Naive B cell (primary cell): ENCODE measurements around the gene TMEM53. TPM values are rescaled to one million over a fixed set of nuclear protein-coding genes. Genes with fewer than 3 reads are reported as not detected.

Experiments used
- ATAC-seq, 2 donors: fragments of 150-1000 bp; cut with Tn5 transposase; 2 replicates each; pipeline ENCODE4 v1.10.0; 2021; ENCODE audit warnings: low read depth in 2 of 2, mild to moderate bottlenecking in 2 of 2, moderate library complexity in 2 of 2
- DNase-seq: peaks from one replicate; pipeline ENCODE4 v3.0.0; 2022
- H3K27ac Mint-ChIP-seq, 6 donors: one replicate each; pipeline ENCODE4 v1.8.0; 2020 to 2022; ENCODE audit warnings: mild to moderate bottlenecking in 6 of 6, mixed read lengths in 6 of 6, moderate library complexity in 5 of 6, inconsistent platforms in 2 of 6
- H3K27me3 Mint-ChIP-seq, 3 donors: one replicate each; pipeline ENCODE4 v1.8.0; 2021 to 2022; ENCODE audit warnings: mixed read lengths in 3 of 3, mild to moderate bottlenecking in 1 of 3
- H3K36me3 Mint-ChIP-seq, 2 donors: one replicate each; pipeline ENCODE4 v1.8.0; 2020 to 2022; ENCODE audit warnings: mixed read lengths in 2 of 2, inconsistent platforms in 1 of 2, mild to moderate bottlenecking in 1 of 2
- H3K4me1 Mint-ChIP-seq, 3 donors: one replicate each; pipeline ENCODE4 v1.8.0; 2020 to 2022; ENCODE audit warnings: mixed read lengths in 3 of 3, inconsistent platforms in 1 of 3, mild to moderate bottlenecking in 1 of 3, moderate library complexity in 1 of 3
- H3K4me3 Mint-ChIP-seq, 8 donors: one replicate each; pipeline ENCODE4 v1.8.0; 2020 to 2022; ENCODE audit warnings: mild to moderate bottlenecking in 8 of 8, mixed read lengths in 8 of 8, moderate library complexity in 8 of 8, inconsistent platforms in 2 of 8
- H3K9me3 Mint-ChIP-seq, 7 donors: one replicate each; pipeline ENCODE4 v1.8.0; 2020 to 2022; ENCODE audit warnings: mixed read lengths in 7 of 7, mild to moderate bottlenecking in 5 of 7, inconsistent platforms in 2 of 7, moderate library complexity in 1 of 7
- polyA plus RNA-seq, 6 donors: library from polyadenylated mRNA; unstranded; fragments of 300-500 nt; fragmentation: Illumina TruSeq; gene quantifications; one replicate each; pipeline ENCODE4 v1.2.3, GENCODE V29; 2021; ENCODE audit warnings: low read depth in 6 of 6

Gene TMEM53
- polyA plus RNA-seq, 6 donors from 2014 or later, result 1.2 to 10.3 (median 7.4) TPM

GRCh38 chr1:44694863-44695478 lies 20.7 kb upstream of the TMEM53 start:
- DNase-seq, result peak; percentile 40
- no peaks in the 10 kb centered on the region for H3K36me3 Mint-ChIP-seq
- peak overlapping the region in 6 of 8 donors; percentile 22 to 66 (median 42) for H3K4me3 Mint-ChIP-seq
- peaks cover 0 to 5% (median 0%) of the 10 kb centered on the region in 3 donors for H3K27me3 Mint-ChIP-seq
- peak overlapping the region in 5 of 6 donors; percentile 5 to 75 (median 15) for H3K27ac Mint-ChIP-seq
- H3K4me1 Mint-ChIP-seq, result peaks cover 40 to 56% (median 48%) of the 10 kb centered on the region in 3 donors
- H3K9me3 Mint-ChIP-seq, result no peaks in the 10 kb centered on the region
- peak; percentile 73 to 83 for ATAC-seq

- no peaks in the 10 kb centered on the region for H3K36me3 Mint-ChIP-seq
- ATAC-seq, result no peak
- H3K27me3 Mint-ChIP-seq, result peaks cover 0 to 5% (median 0%) of the 10 kb centered on the region in 3 donors
- no peak for DNase-seq
- peak overlapping the region in 2 of 6 donors; percentile 77 to 95 for H3K27ac Mint-ChIP-seq
- H3K4me1 Mint-ChIP-seq, result peaks cover 40 to 55% (median 48%) of the 10 kb centered on the region in 3 donors
- no peaks in the 10 kb centered on the region for H3K9me3 Mint-ChIP-seq
- H3K4me3 Mint-ChIP-seq, result peak overlapping the region in 1 of 8 donors; percentile 61
These were observed 19.6 kb upstream of the TMEM53 start for GRCh38 chr1:44693900-44694299.

DNA sequence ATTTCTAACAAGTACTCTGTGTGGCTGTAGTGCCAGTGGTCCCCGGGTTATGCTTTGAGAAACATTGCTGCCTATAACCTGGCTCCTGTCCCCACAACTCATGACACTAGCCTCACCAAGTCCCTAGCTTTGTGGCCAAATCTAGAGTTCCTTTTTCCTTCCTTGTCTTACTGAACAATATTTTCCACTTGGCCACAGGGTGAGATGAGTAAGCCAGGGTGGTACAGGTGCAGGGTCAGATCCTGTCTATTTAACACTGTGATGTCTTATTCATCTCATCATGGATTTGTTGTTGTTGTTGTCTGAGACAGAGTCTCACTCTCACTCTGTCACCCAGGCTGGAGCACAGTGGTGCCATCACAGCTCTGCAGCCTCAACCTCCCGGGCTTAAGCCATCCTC lies 18.9 kb upstream of the TMEM53 start:
- ATAC-seq, result no peak
- H3K27me3 Mint-ChIP-seq, result peaks cover 0 to 5% (median 0%) of the 10 kb centered on the region in 3 donors

DNA sequence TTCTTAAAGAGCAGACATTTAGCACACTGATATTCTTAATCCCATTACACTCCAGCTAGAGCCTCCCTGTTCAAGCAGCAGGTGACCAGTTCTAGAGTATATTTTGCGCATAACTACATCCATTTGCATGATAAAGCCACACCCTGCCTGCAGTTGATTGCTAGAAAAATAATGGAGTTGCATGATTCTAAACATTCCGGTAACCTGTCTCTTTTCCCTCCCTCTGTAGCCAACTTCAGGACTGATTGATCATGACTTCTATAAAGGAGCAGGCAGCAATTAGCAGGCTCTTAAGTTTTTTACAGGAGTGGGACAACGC lies 15.1 kb upstream of the TMEM53 start:
- Mint-ChIP-seq H3K27me3 (peaks cover 0 to 5% (median 0%) of the 10 kb centered on the region in 3 donors), H3K4me1 (peaks cover 10 to 16% (median 11%) of the 10 kb centered on the region in 3 donors), H3K4me3 (no peak overlapping the region), H3K9me3 (no peaks in the 10 kb centered on the region), H3K36me3 (no peaks in the 10 kb centered on the region), H3K27ac (no peak overlapping the region)
- ATAC-seq (no peak), DNase-seq (no peak)

More for the DNA sequence above, 18.9 kb upstream of the TMEM53 start:
- Mint-ChIP-seq H3K4me3 (no peak overlapping the region), H3K4me1 (peaks cover 38 to 47% (median 44%) of the 10 kb centered on the region in 3 donors), H3K36me3 (no peaks in the 10 kb centered on the region), H3K9me3 (no peaks in the 10 kb centered on the region), H3K27ac (peak overlapping the region in 2 of 6 donors; percentile 17 to 25)
- no peak for DNase-seq

DNA sequence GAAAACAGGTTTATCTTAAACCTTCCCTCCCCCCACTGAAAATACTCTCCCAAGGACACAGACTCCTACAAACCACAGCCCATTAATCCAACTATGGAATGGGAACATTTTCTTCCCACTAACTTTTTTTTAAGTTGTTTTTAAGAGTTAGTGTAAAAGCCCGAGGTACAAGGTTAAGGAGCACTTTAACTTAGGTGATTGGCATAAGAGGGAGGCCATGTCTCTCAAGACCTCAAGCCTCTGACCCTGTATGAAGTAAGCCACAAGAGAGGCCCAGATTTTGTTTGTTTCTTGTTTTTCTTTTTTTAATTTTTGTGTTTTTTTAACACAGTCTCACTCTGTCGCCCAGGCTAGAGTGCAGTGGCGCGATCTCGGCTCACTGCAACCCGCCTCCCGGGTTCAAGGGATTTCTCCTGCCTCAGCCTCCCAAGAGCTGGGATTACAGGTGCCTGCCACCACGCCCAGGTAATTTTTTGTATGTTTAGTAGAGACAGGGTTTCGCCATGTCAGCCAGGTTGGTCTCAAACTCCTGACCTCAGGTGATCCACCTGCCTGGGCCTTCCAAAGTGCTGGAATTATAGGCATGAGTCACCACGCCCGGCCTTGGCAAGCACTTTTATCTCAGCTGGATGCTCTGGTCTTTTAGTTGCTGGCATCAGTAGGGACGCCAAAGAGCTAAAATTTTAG lies 14.6 kb upstream of the TMEM53 start:
- ATAC-seq, result no peak
- Mint-ChIP-seq H3K27me3 (peaks cover 0 to 5% (median 0%) of the 10 kb centered on the region in 3 donors), H3K36me3 (no peaks in the 10 kb centered on the region), H3K9me3 (no peaks in the 10 kb centered on the region), H3K27ac (no peak overlapping the region), H3K4me3 (no peak overlapping the region), H3K4me1 (peaks cover 10 to 15% (median 10%) of the 10 kb centered on the region in 3 donors)
- DNase-seq, result no peak

- H3K4me3 Mint-ChIP-seq, result no peak overlapping the region
- peak overlapping the region in 1 of 6 donors; percentile 45 for H3K27ac Mint-ChIP-seq
- DNase-seq (no peak), ATAC-seq (no peak)
- no peaks in the 10 kb centered on the region for H3K27me3 Mint-ChIP-seq
- peaks cover 7 to 9% (median 7%) of the 10 kb centered on the region in 3 donors for H3K4me1 Mint-ChIP-seq
- H3K9me3 Mint-ChIP-seq, result no peaks in the 10 kb centered on the region
- no peaks in the 10 kb centered on the region for H3K36me3 Mint-ChIP-seq
These were observed 11.6 kb upstream of the TMEM53 start for GRCh38 chr1:44685881-44686280.

DNA sequence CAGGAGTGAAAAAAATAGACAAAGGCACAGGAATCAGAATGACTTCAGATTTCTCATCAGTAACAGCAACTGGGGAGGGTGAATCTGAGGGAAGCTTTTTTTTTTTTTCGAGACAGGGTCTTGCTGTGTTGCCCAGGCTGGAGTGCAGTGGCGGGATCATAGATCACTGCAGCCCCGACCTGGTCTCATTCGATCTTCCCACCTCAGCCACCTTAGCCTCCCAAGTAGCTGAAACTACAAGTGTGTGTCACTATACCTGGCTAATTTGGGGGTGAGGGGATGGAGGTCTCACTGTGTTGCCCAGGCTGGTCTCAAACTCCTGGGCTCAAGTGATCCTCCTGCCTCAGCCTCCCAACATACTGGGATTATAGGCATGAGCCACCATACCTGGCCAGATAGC lies 10.9 kb upstream of the TMEM53 start:
- Mint-ChIP-seq H3K27ac (peak overlapping the region in 1 of 6 donors; percentile 72), H3K27me3 (no peaks in the 10 kb centered on the region), H3K4me3 (no peak overlapping the region), H3K36me3 (no peaks in the 10 kb centered on the region), H3K4me1 (peaks cover 4 to 9% (median 7%) of the 10 kb centered on the region in 3 donors), H3K9me3 (no peaks in the 10 kb centered on the region)
- no peak for DNase-seq
- ATAC-seq, result no peak

GRCh38 chr1:44684525-44684924 lies 10.2 kb upstream of the TMEM53 start:
- H3K36me3 Mint-ChIP-seq, result no peaks in the 10 kb centered on the region
- ATAC-seq, result no peak
- peak overlapping the region in 2 of 6 donors; percentile 21 to 29 for H3K27ac Mint-ChIP-seq

GRCh38 chr1:44682883-44683265 lies 8.6 kb upstream of the TMEM53 start:
- Mint-ChIP-seq H3K4me3 (peak overlapping the region in 1 of 8 donors; percentile 9), H3K36me3 (no peaks in the 10 kb centered on the region), H3K9me3 (no peaks in the 10 kb centered on the region), H3K27me3 (no peaks in the 10 kb centered on the region), H3K27ac (peak overlapping the region in 1 of 6 donors; percentile 64), H3K4me1 (peaks cover 3 to 9% (median 7%) of the 10 kb centered on the region in 3 donors)
- ATAC-seq (no peak), DNase-seq (no peak)

More at GRCh38 chr1:44684525-44684924, 10.2 kb upstream of the TMEM53 start:
- H3K4me3 Mint-ChIP-seq, result no peak overlapping the region
- no peaks in the 10 kb centered on the region for H3K9me3 Mint-ChIP-seq
- no peak for DNase-seq
- peaks cover 3 to 9% (median 7%) of the 10 kb centered on the region in 3 donors for H3K4me1 Mint-ChIP-seq
- H3K27me3 Mint-ChIP-seq, result no peaks in the 10 kb centered on the region

- no peaks in the 10 kb centered on the region for H3K27me3 Mint-ChIP-seq
- H3K4me3 Mint-ChIP-seq, result no peak overlapping the region
- DNase-seq, result no peak
- peak overlapping the region in 1 of 6 donors; percentile 87 for H3K27ac Mint-ChIP-seq
- no peaks in the 10 kb centered on the region for H3K9me3 Mint-ChIP-seq
- peaks cover 3 to 9% (median 7%) of the 10 kb centered on the region in 3 donors for H3K4me1 Mint-ChIP-seq
- no peaks in the 10 kb centered on the region for H3K36me3 Mint-ChIP-seq
- ATAC-seq, result no peak
These were observed 7.9 kb upstream of the TMEM53 start for GRCh38 chr1:44681905-44682882.

DNA sequence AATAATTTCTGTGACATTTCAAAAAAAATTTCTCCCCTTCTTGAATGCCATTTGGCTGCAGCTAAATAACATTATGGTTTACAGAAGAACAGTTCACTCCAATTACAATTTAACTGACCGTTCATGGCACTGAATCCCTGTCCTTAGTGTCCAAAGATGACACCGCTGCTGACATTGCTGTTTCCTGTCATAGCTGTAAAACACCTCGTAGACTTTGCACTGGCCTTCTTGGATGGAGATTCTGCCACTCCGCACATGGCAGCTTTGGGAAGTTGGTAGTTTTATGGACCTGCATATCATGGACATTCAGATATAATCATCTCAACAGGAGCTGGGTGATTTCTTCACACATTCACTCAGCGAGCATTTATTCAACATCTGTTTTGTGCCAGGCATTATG lies 5.2 kb upstream of the TMEM53 start:
- ATAC-seq (no peak), DNase-seq (no peak)
- Mint-ChIP-seq H3K4me3 (no peak overlapping the region), H3K4me1 (peaks cover 10 to 11% (median 10%) of the 10 kb centered on the region in 3 donors), H3K36me3 (no peaks in the 10 kb centered on the region), H3K27me3 (no peaks in the 10 kb centered on the region), H3K27ac (no peak overlapping the region), H3K9me3 (no peaks in the 10 kb centered on the region)

DNA sequence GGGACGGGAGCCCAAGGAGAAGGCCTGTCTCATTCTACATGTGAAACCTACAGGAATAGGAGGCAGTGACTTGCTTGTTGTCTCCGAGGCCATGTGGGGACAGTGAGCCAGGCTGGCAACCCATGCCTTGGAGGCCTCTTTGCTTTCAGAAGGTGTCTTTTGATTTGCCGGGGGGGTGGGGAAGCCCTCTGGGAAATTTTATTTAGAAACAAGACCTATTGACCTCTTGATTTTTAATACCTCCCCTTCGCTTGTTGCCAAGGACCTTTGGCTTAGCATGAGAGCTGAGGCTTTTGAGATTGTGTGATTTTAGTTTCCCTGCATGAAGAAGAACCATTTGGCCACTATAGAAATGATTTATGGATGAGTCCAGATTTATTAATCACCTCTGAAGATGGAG lies 4.3 kb upstream of the TMEM53 start:
- Mint-ChIP-seq H3K9me3 (no peaks in the 10 kb centered on the region), H3K4me1 (peaks cover 10 to 12% (median 12%) of the 10 kb centered on the region in 3 donors), H3K27me3 (no peaks in the 10 kb centered on the region), H3K27ac (no peak overlapping the region), H3K4me3 (no peak overlapping the region), H3K36me3 (no peaks in the 10 kb centered on the region)
- DNase-seq (no peak), ATAC-seq (no peak)

DNA sequence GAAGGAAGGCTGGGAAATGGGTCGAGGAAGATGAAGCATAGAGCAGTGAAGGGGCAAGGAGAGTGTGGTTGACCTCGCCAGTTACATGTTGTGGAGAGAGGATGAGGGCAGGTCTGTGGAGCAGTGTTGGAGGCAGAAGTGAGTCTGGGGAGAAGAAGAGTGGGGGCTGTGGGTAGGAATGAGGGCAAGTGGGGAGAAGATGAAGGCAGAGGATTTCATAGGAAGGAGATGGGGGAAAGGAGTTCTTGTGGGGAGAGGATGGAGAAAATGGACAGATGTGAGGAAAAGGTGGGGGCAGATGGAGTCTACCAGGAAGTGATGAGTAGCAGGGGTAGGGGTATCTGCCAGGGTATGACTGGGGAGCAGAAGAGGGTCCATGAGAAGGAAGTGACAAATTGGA lies 3.8 kb upstream of the TMEM53 start:
- no peaks in the 10 kb centered on the region for H3K36me3 Mint-ChIP-seq
- DNase-seq, result no peak
- no peak overlapping the region for H3K27ac Mint-ChIP-seq
- no peaks in the 10 kb centered on the region for H3K9me3 Mint-ChIP-seq
- ATAC-seq, result no peak
- no peaks in the 10 kb centered on the region for H3K27me3 Mint-ChIP-seq
- H3K4me3 Mint-ChIP-seq, result no peak overlapping the region
- peaks cover 15 to 17% (median 17%) of the 10 kb centered on the region in 3 donors for H3K4me1 Mint-ChIP-seq
